HCT116 (cell line): ENCODE measurements around the gene GCN1. TPM values are rescaled to one million over a fixed set of nuclear protein-coding genes. Genes with fewer than 3 reads are reported as not detected.

Experiments used
- ATAC-seq: fragments of 200-7000 bp; cut with Tn5 transposase; 2 replicates; pipeline ENCODE4 v1.9.1; 2020; ENCODE audit warnings: mild to moderate bottlenecking, moderate library complexity
- BruUV-seq: library from RNA; stranded (reverse); fragments of 400-500 nt; replicated peaks from 2 replicates; lab custom pipeline; 2021; lab: Mats Ljungman, UMichigan
- CTCF ChIA-PET: fragments of 300-600 bp; sonication (Branson Sonifier 250); formaldehyde crosslinking; loops from one replicate; lab custom pipeline; 2021; ENCODE audit warnings: antibody characterized with exemption; lab: Charles Lee
- POLR2A ChIA-PET: fragments of 300-600, 350-600 bp; sonication (Branson Sonifier 250); formaldehyde crosslinking; loops from one replicate; lab custom pipeline; 2021; ENCODE audit warnings: antibody characterized with exemption; lab: Charles Lee
- RAD21 ChIA-PET, 2 experiments: fragments of 300-600 bp; sonication (Branson Sonifier 250); formaldehyde crosslinking; loops; one replicate each; lab custom pipeline; 2023; ENCODE audit warnings: low total read pairs in 2 of 2; ENCODE audit not compliant: uncharacterized antibody in 2 of 2, unreplicated experiment in 2 of 2, low non-redundant PET in 1 of 2; lab: Charles Lee
- DNase-seq: peaks from one replicate; pipeline ENCODE4 v3.0.0-alpha.2; 2010; ENCODE audit warnings: low read depth, low spot score
- H2AFZ ChIP-seq: fragments of 200-600 bp; shearing (Covaris generic), sonication (generic); 2 replicates; pipeline ENCODE4 v1.6.1; 2017; ENCODE audit warnings: low read depth, mixed run types, mixed read lengths, antibody characterized with exemption, low read length; ENCODE audit not compliant: poor library complexity, severe bottlenecking
- H3K27ac ChIP-seq: 2 replicates; pipeline ENCODE4 v1.5.1; 2012; ENCODE audit warnings: low read depth, low read length
- H3K27me3 ChIP-seq: fragments of 200-600 bp; sonication (generic); 2 replicates; pipeline ENCODE4 v1.6.1; 2016; ENCODE audit warnings: mixed run types, low read length, mixed read lengths; ENCODE audit not compliant: insufficient read depth
- H3K36me3 ChIP-seq, 2 experiments: fragments of 200-500 bp in 1 of 2; fragments of 200-600 bp in 1 of 2; sonication (Bioruptor generic) in 1 of 2; sonication (generic) in 1 of 2; 2 replicates each; pipeline versions ENCODE4 v1.5.1 to v1.6.1; 2014 to 2016; ENCODE audit warnings: low read length in 2 of 2, inconsistent platforms in 1 of 2, mixed read lengths in 1 of 2, mixed run types in 1 of 2; ENCODE audit not compliant: insufficient read depth in 2 of 2, control insufficient read depth in 1 of 2
- H3K4me1 ChIP-seq, 2 experiments: fragments of 200-600 bp in 1 of 2; sonication (generic) in 1 of 2; 2 replicates each; pipeline versions ENCODE4 v1.5.1 to v1.6.1; 2012 to 2017; ENCODE audit warnings: low read length in 2 of 2, inconsistent platforms in 1 of 2, mild to moderate bottlenecking in 1 of 2, mixed read lengths in 1 of 2, mixed run types in 1 of 2, moderate library complexity in 1 of 2; ENCODE audit not compliant: insufficient read depth in 2 of 2, control insufficient read depth in 1 of 2
- H3K4me2 ChIP-seq: fragments of 200-600 bp; sonication (generic); 2 replicates; pipeline ENCODE4 v1.6.1; 2017; ENCODE audit warnings: mixed run types, low read length, mixed read lengths
- H3K4me3 ChIP-seq, 2 experiments: fragments of 200-600 bp in 1 of 2; sonication (generic) in 1 of 2; replicated peaks in 1 of 2; 2 replicates each; pipeline ENCODE4 v1.5.1; 2011 to 2016; ENCODE audit warnings: low read length in 2 of 2, control low read depth in 1 of 2, low read depth in 1 of 2, mild to moderate bottlenecking in 1 of 2, mixed read lengths in 1 of 2, mixed run types in 1 of 2
- H3K79me2 ChIP-seq: fragments of 200-600 bp; sonication (generic); 2 replicates; pipeline ENCODE4 v1.6.1; 2017; ENCODE audit warnings: mild to moderate bottlenecking, mixed run types, low read length, moderate library complexity, mixed read lengths; ENCODE audit not compliant: insufficient read depth
- H3K9ac ChIP-seq: fragments of 200-600 bp; sonication (generic); 2 replicates; pipeline ENCODE4 v1.6.1; 2016; ENCODE audit warnings: low read length, mixed read lengths
- H3K9me2 ChIP-seq: fragments of 200-600 bp; sonication (generic), shearing (Covaris generic); 2 replicates; pipeline ENCODE4 v1.6.1; 2017; ENCODE audit warnings: mixed run types, mild to moderate bottlenecking, moderate library complexity; ENCODE audit not compliant: insufficient read depth
- H3K9me3 ChIP-seq, 2 experiments: fragments of 200-500 bp in 1 of 2; fragments of 200-600 bp in 1 of 2; sonication (Bioruptor generic) in 1 of 2; sonication (generic) in 1 of 2; 2 replicates each; pipeline ENCODE4 v1.6.1; 2014 to 2017; ENCODE audit warnings: low read length in 2 of 2, mixed read lengths in 2 of 2, inconsistent platforms in 1 of 2, low read depth in 1 of 2, mild to moderate bottlenecking in 1 of 2, mixed run types in 1 of 2, moderate library complexity in 1 of 2; ENCODE audit not compliant: control insufficient read depth in 1 of 2, insufficient read depth in 1 of 2
- H4K20me1 ChIP-seq: fragments of 200-600 bp; sonication (generic), shearing (Covaris generic); 2 replicates; pipeline ENCODE4 v1.6.1; 2017; ENCODE audit warnings: mixed run types, mild to moderate bottlenecking, moderate library complexity; ENCODE audit not compliant: insufficient read depth
- EGR1 ChIP-seq: IDR thresholded peaks from 2 replicates; pipeline ENCODE4 v1.6.1; 2012; ENCODE audit warnings: low read depth
- ELF1 ChIP-seq: IDR thresholded peaks from 2 replicates; pipeline ENCODE4 v1.6.1; 2012; ENCODE audit warnings: low read depth, borderline replicate concordance
- EZH2 ChIP-seq: fragments of 200-600 bp; sonication (generic); IDR thresholded peaks from 2 replicates; pipeline ENCODE4 v1.6.1; 2017; ENCODE audit warnings: antibody characterized with exemption, mixed run types
- EZH2phosphoT487 ChIP-seq: fragments of 200-600 bp; IDR thresholded peaks from 2 replicates; pipeline ENCODE4 v1.6.1; 2018; ENCODE audit warnings: antibody characterized with exemption, borderline replicate concordance
- FOSL1 ChIP-seq: IDR thresholded peaks from 2 replicates; pipeline ENCODE4 v1.6.1; 2012; ENCODE audit warnings: low read depth
- JUND ChIP-seq: IDR thresholded peaks from 2 replicates; pipeline ENCODE4 v1.6.1; 2012
- POLR2A ChIP-seq: IDR thresholded peaks from 2 replicates; pipeline ENCODE4 v1.7.0; 2011; ENCODE audit warnings: borderline replicate concordance; ENCODE audit not compliant: insufficient read depth, insufficient read length; ENCODE audit errors: extremely low read depth
- POLR2AphosphoS5 ChIP-seq: IDR thresholded peaks from 2 replicates; pipeline ENCODE4 v1.6.1; 2011; ENCODE audit warnings: mild to moderate bottlenecking, low read depth, low read length, moderate library complexity
- SIN3A ChIP-seq: IDR thresholded peaks from 2 replicates; pipeline ENCODE4 v1.6.1; 2012; ENCODE audit warnings: low read depth
- SP1 ChIP-seq: IDR thresholded peaks from 2 replicates; pipeline ENCODE4 v1.6.1; 2012; ENCODE audit warnings: low read depth
- SRF ChIP-seq: IDR thresholded peaks from 2 replicates; pipeline ENCODE4 v1.6.1; 2012; ENCODE audit warnings: low read depth
- YY1 ChIP-seq: IDR thresholded peaks from 2 replicates; pipeline ENCODE4 v1.6.1; 2011; ENCODE audit warnings: low read length, low read depth, moderate library complexity, mild to moderate bottlenecking; ENCODE audit not compliant: insufficient replicate concordance; ENCODE audit errors: extremely low read depth
- ZBTB33 ChIP-seq: IDR thresholded peaks from 2 replicates; pipeline ENCODE4 v1.6.1; 2011; ENCODE audit warnings: mild to moderate bottlenecking, low read length, moderate library complexity; ENCODE audit not compliant: insufficient replicate concordance; ENCODE audit errors: extremely low read depth
- ZFX ChIP-seq: fragments of 450-650 bp; IDR thresholded peaks from 2 replicates; pipeline ENCODE4 v1.6.1; 2017
- ZNF274 ChIP-seq: fragments of 200-500 bp; sonication (Bioruptor generic); IDR thresholded peaks from 2 replicates; pipeline ENCODE4 v1.6.1; 2014; ENCODE audit warnings: mild to moderate bottlenecking, low read depth, low read length, inconsistent platforms
- intact Hi-C: fragments of 100-400 bp; cut with micrococcal nuclease; formaldehyde crosslinking; loops from 2 replicates; pipeline ENCODE4 v1.10.0; 2022
- total RNA-seq: library from RNA; stranded (reverse); gene quantifications from one replicate; pipeline ENCODE4 v1.2.1, GENCODE V29; 2021; ENCODE audit not compliant: unreplicated experiment
- TF ChIP-seq, protein P1 (sequence below): IDR thresholded peaks from 2 replicates; pipeline ENCODE4 v1.6.1; 2012
- TF ChIP-seq, protein P2 (sequence below), 3 experiments: fragments of 200-600 bp in 1 of 3; sonication (generic) in 1 of 3; IDR thresholded peaks in 2 of 3; conservative IDR thresholded peaks in 1 of 3; 2 replicates each; pipeline ENCODE4 v1.5.1; 2012 to 2017; ENCODE audit warnings: low read depth in 2 of 3, low read length in 2 of 3, antibody characterized with exemption in 1 of 3, borderline replicate concordance in 1 of 3, control low read depth in 1 of 3, mild to moderate bottlenecking in 1 of 3, mixed read lengths in 1 of 3, mixed run types in 1 of 3, moderate library complexity in 1 of 3; ENCODE audit not compliant: insufficient read depth in 1 of 3

The GCN1 gene
- total RNA-seq, 1 experiment from 2014 or later: 184 TPM

DNA sequence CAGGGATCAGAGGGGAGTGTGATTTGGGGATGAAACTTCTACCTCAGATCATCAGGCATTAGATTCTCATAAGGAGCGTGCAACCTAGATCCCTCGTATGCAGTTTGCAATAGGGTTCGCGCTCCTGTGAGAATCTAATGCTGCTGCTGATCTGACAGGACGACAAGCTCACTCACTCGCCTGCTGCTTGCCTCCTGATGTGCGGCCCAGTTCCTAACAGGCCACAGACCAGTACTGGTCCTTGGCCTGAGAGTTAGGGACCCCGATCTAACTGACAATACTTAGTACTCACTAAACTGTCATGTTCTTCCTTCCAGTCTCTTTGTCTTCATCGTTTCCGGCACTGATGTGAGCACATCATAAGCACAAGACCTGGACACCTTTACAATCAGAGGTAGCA lies 11.7 kb upstream of the GCN1 start:
- TF ChIP-seq POLR2AphosphoS5: no peak
- TF ChIP-seq EZH2phosphoT487: no peak
- TF ChIP-seq ZNF274: no peak
- TF ChIP-seq, protein P1, sequence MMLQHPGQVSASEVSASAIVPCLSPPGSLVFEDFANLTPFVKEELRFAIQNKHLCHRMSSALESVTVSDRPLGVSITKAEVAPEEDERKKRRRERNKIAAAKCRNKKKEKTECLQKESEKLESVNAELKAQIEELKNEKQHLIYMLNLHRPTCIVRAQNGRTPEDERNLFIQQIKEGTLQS: no peak
- TF ChIP-seq, all 23 proteins: peak for 0
- Histone ChIP-seq H3K4me3 (no peak overlapping the region), H3K36me3 (peaks cover 9 to 14% of the 10 kb centered on the region in 2 experiments; a peak in 2 of 4 replicates), H3K27ac (no peak overlapping the region), H4K20me1 (no peaks in the 10 kb centered on the region), H3K9me2 (no peaks in the 10 kb centered on the region), H3K9ac (no peak overlapping the region), H3K9me3 (no peaks in the 10 kb centered on the region), H3K27me3 (no peaks in the 10 kb centered on the region), H3K4me1 (peaks cover 0 to 8% of the 10 kb centered on the region in 2 experiments; a peak in 3 of 4 replicates), H3K4me2 (no peak overlapping the region), H3K79me2 (peaks cover 7% of the 10 kb centered on the region; the same call in 1 of the 2 replicates), H2AFZ (no peak overlapping the region)
- DNase-seq (no peak), ATAC-seq (no peak)
- BruUV-seq: no TSS peak
- ChIA-PET POLR2A (no interaction called here), RAD21 (no interaction called here), CTCF (no interaction called here)
- intact Hi-C loops: no loop called here

GRCh38 chr12:120204171-120204570 lies 9.7 kb upstream of the GCN1 start:
- Histone ChIP-seq H3K36me3 (peaks cover 7 to 19% of the 10 kb centered on the region in 2 experiments; a peak in 3 of 4 replicates), H3K9me3 (no peaks in the 10 kb centered on the region), H3K79me2 (peaks cover 25% of the 10 kb centered on the region), H3K4me2 (no peak overlapping the region), H3K4me3 (no peak overlapping the region), H2AFZ (no peak overlapping the region), H4K20me1 (peaks cover 4% of the 10 kb centered on the region), H3K4me1 (peaks cover 5 to 16% of the 10 kb centered on the region in 2 experiments; a peak in 3 of 4 replicates), H3K27me3 (no peaks in the 10 kb centered on the region), H3K9me2 (no peaks in the 10 kb centered on the region), H3K27ac (no peak overlapping the region), H3K9ac (no peak overlapping the region)
- no TSS peak for BruUV-seq
- RAD21 ChIA-PET: interaction anchor here (0.7 to 1.0 kb wide), 2 partner anchors 24 to 67 kb away, joined by 3 to 4 read pairs; no protein-coding TSS in a partner anchor
- CTCF ChIA-PET: interaction anchor here (1.8 kb wide), 1 partner anchor 24 kb away, joined by 6 read pairs; no protein-coding TSS in a partner anchor
- no peak for ATAC-seq
- DNase-seq: no peak
- intact Hi-C loops: no loop called here
- POLR2A ChIA-PET: interaction anchor here (0.7 to 10.6 kb wide), 2 partner anchors 13 to 87 kb away, joined by 4 to 223 read pairs; partner anchors contain the start of genes RNU4-1 and RNU4-2
- no peak for TF ChIP-seq POLR2A
- TF ChIP-seq EZH2: no peak
- TF ChIP-seq YY1: no peak
- TF ChIP-seq JUND: no peak
- TF ChIP-seq, protein P2, sequence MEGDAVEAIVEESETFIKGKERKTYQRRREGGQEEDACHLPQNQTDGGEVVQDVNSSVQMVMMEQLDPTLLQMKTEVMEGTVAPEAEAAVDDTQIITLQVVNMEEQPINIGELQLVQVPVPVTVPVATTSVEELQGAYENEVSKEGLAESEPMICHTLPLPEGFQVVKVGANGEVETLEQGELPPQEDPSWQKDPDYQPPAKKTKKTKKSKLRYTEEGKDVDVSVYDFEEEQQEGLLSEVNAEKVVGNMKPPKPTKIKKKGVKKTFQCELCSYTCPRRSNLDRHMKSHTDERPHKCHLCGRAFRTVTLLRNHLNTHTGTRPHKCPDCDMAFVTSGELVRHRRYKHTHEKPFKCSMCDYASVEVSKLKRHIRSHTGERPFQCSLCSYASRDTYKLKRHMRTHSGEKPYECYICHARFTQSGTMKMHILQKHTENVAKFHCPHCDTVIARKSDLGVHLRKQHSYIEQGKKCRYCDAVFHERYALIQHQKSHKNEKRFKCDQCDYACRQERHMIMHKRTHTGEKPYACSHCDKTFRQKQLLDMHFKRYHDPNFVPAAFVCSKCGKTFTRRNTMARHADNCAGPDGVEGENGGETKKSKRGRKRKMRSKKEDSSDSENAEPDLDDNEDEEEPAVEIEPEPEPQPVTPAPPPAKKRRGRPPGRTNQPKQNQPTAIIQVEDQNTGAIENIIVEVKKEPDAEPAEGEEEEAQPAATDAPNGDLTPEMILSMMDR (IDR thresholded peaks at IDR 0.05 in 2 of 3, conservative IDR thresholded peaks at IDR 0.05 in 1 of 3; ENCODE audit: borderline replicate concordance in 1 of 3, insufficient read depth in 1 of 3, low read depth in 2 of 3, low read length in 2 of 3): no peak
- no peak for TF ChIP-seq SP1
- TF ChIP-seq ZFX: no peak
- no peak for TF ChIP-seq EGR1
- no peak for TF ChIP-seq SRF
- no peak for TF ChIP-seq ZBTB33
- TF ChIP-seq FOSL1: no peak
- no peak for TF ChIP-seq SIN3A
- no peak for TF ChIP-seq ELF1
- TF ChIP-seq, protein P1: no peak
